ENCODE measurements around the gene PARP3. TPM values are rescaled to one million over a fixed set of nuclear protein-coding genes. Genes with fewer than 3 reads are reported as not detected.

The PARP3 gene
- total RNA-seq, 1 donor from 2014 or later, result 4.6 TPM

DNA sequence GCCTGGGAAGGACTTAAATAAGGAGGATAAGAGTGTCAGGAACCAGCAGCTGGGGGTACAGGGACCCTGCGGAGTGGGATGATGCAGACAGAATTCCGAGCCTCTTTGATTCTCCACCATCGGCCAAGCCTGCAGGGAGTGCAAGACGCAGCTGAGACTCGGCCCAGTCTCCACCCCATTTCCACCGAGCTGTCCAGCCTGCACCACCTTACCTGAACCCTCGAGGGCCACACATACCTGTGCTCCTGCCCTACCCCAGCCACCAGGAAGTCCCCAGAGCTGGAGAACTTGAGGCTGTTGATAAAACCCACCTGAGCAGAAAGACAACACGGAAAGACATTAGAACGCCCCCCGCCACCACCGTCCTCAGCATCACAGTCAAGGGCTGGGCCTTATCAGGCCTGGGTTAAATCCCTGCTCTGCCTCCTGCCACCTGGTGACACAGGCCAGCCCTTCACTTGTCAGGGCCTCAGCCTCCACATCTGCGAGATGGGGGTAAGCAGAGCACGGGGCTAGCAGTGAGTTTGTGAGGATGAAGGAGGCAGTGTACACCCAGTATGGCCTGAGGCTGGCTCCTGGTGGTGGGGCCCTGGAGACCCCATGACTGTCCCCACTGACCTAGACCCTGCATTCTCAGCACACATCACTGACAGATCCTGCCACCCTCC, 8.6 kb upstream of the PARP3 start:
- no peak overlapping the region for H3K4me3 Mint-ChIP-seq
- DNase-seq (ENCODE audit: low read depth, low spot score), result no peak
- H3K36me3 Mint-ChIP-seq (ENCODE audit: low read depth), result no peaks in the 10 kb centered on the region
- no peaks in the 10 kb centered on the region for H3K9me3 Mint-ChIP-seq
- TF ChIP-seq, protein P1, sequence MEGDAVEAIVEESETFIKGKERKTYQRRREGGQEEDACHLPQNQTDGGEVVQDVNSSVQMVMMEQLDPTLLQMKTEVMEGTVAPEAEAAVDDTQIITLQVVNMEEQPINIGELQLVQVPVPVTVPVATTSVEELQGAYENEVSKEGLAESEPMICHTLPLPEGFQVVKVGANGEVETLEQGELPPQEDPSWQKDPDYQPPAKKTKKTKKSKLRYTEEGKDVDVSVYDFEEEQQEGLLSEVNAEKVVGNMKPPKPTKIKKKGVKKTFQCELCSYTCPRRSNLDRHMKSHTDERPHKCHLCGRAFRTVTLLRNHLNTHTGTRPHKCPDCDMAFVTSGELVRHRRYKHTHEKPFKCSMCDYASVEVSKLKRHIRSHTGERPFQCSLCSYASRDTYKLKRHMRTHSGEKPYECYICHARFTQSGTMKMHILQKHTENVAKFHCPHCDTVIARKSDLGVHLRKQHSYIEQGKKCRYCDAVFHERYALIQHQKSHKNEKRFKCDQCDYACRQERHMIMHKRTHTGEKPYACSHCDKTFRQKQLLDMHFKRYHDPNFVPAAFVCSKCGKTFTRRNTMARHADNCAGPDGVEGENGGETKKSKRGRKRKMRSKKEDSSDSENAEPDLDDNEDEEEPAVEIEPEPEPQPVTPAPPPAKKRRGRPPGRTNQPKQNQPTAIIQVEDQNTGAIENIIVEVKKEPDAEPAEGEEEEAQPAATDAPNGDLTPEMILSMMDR (conservative IDR thresholded peaks at IDR 0.05), result no peak
- H3K27me3 Mint-ChIP-seq (ENCODE audit: low read depth), result no peaks in the 10 kb centered on the region
- no peaks in the 10 kb centered on the region for H3K4me1 Mint-ChIP-seq
- no peak overlapping the region for H3K27ac Mint-ChIP-seq (ENCODE audit: unreplicated experiment)

DNA sequence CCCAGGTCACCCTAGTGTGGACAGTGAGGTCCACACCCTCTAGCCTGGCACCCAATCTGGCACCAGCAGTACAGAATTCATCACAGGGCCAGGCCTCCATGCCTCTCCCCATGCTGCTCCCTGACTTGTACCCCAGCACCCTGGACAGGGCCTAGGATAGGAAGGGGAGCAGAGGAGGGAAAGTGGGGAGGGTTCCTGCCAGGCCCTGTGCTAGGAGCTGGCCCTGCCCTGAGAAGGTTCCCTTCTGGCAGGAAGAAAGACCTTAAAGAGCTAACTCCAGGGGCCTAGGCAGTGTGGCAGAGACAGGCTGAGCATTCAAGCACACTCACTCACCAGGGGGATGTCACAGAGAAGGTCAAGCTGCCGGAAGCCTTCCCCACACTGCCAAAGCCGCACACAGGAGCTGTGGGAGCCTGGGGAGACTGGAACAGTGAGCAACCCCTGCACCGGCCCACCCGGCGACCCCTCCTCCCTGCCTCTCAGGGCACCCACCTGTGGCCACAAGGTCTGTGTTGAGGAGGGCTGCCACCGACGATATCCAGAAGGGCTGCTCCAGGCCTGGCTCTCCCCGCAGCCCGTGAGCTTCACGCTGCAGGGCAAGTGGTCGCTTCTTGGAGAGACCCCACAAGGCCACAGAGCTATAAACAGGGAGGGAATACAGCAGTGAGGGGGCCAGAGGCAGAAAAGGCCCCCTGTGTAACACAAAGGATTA, 7.9 kb upstream of the PARP3 start:
- Mint-ChIP-seq H3K9me3 (no peaks in the 10 kb centered on the region), H3K36me3 (ENCODE audit: low read depth) (no peaks in the 10 kb centered on the region), H3K27ac (ENCODE audit: unreplicated experiment) (peak overlapping the region; percentile 83), H3K27me3 (ENCODE audit: low read depth) (no peaks in the 10 kb centered on the region), H3K4me1 (peaks cover 3% of the 10 kb centered on the region), H3K4me3 (peak overlapping the region; percentile 23)
- TF ChIP-seq, protein P1 (conservative IDR thresholded peaks at IDR 0.05), result no peak
- no peak for DNase-seq (ENCODE audit: low read depth, low spot score)

DNA sequence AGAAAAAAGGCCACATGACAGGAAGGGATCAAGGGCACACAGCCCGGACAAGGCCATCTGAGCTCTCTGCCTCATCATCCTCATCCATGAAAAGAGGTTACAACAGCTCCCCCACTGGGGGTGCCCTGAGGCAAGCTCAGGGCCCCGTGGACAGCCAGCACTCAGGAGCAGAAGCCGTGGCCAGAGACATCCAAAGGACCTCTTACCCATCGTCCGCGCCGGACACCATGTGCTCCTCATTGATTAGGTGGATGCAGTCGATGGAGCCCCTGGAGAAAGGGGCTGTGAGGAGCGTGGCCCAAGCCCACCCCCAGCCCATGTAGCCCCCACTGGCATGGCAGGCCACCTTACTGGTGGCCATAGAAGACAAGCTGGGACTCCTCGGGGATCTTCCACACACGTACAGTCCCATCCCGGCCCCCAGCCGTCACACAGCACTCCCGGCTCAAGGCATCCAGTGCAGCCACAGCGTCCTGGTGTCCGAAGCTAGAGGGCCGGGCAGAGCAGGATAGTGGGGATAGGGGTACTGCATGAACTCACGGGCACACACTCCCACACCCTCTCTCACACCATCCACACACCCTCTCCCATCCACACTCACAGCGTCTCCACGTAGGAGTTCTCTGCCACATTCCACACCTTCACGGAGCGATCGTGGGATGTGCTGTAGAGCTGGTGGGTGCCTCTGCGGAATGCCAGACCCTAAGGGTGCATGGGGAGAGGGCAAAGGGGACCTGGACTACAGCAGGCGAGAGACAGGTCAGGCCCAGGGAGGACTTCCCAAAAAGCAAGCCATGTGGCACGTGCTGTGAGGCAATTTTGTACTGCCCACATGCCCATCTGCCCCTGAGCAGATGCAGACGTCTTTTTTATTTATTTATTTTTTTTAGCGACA, 6.9 kb upstream of the PARP3 start:
- Mint-ChIP-seq H3K4me1 (peaks cover 6% of the 10 kb centered on the region), H3K4me3 (peak overlapping the region; percentile 23), H3K27ac (ENCODE audit: unreplicated experiment) (no peak overlapping the region), H3K9me3 (no peaks in the 10 kb centered on the region), H3K27me3 (ENCODE audit: low read depth) (no peaks in the 10 kb centered on the region), H3K36me3 (ENCODE audit: low read depth) (no peaks in the 10 kb centered on the region)
- DNase-seq (ENCODE audit: low read depth, low spot score), result no peak
- TF ChIP-seq, protein P1 (conservative IDR thresholded peaks at IDR 0.05), result no peak

DNA sequence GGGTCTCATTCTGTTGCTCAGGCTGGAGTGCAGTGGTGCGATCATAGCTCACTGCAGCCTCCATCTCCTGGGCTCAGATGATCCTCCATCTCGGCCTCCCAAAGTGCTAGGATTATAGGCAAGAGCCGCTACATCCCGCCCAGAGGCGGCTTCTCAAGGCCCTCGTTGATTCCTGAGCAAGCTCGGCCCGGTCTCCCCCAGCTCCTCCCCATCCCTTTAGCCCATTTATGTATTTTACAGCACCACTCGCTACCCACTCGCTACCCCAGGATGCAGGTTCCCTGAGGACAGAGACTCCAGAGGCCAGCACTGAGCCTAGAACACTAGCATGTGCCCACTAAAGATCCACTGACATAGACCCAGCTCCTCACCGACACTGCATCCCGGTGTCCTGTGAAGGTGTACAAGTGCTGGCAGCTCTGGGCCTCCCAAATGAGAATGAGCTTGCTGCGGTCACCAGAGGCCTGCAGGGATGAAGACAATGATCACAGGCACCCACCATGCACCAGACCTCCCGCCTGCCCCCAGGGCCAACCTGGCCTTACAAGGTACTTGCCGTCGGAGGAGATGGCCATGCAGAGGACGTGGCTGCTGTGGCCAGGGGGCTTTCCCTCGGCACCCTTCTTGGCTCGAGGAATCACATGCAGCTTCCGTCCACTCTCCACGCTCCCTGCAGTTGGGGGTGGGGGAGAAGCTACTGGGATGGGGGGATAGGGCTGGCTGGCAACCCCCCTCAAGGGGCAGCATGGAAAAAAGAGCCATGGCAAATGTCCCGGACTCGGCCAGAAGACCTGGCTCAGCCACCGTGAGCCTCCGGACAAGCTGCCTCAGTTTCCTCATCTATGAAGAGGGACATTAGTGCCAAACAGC, 6.0 kb upstream of the PARP3 start:
- TF ChIP-seq, protein P1 (conservative IDR thresholded peaks at IDR 0.05), result no peak
- DNase-seq (ENCODE audit: low read depth, low spot score), result no peak
- Mint-ChIP-seq H3K4me1 (peaks cover 15% of the 10 kb centered on the region), H3K4me3 (no peak overlapping the region), H3K9me3 (no peaks in the 10 kb centered on the region), H3K36me3 (ENCODE audit: low read depth) (no peaks in the 10 kb centered on the region), H3K27me3 (ENCODE audit: low read depth) (no peaks in the 10 kb centered on the region), H3K27ac (ENCODE audit: unreplicated experiment) (no peak overlapping the region)

DNA sequence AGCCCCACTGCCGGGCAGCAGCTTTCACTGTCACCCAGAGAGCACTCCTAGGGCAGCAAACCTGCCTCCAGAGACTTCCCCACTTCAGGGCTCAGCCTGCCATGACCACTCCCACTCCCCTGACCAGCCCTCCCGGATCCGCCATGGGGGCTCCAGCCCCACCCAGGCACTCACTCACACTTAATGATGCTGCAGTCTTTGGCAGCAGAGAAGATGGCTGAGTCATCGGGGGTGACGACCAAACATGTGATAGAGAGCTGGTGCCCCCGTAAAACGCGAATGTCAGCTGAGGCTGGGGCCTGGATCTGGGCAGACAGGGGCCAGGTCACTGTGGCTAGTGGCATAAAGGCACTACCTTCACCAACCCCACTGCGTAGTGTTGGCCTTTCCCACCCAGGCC, 5.1 kb upstream of the PARP3 start:
- H3K4me1 Mint-ChIP-seq, result peaks cover 22% of the 10 kb centered on the region
- TF ChIP-seq, protein P1 (conservative IDR thresholded peaks at IDR 0.05), result no peak
- H3K36me3 Mint-ChIP-seq (ENCODE audit: low read depth), result no peaks in the 10 kb centered on the region
- H3K27me3 Mint-ChIP-seq (ENCODE audit: low read depth), result no peaks in the 10 kb centered on the region
- H3K9me3 Mint-ChIP-seq, result no peaks in the 10 kb centered on the region
- no peak overlapping the region for H3K4me3 Mint-ChIP-seq
- H3K27ac Mint-ChIP-seq (ENCODE audit: unreplicated experiment), result no peak overlapping the region
- no peak for DNase-seq (ENCODE audit: low read depth, low spot score)

Data from neural crest cell (in vitro differentiated cells).